Activated CD8-positive, alpha-beta T cell treated with anti-CD3 and anti-CD28 coated beads for 36 hours (primary cell): ENCODE results near the gene MGP. TPM values are rescaled to one million over a fixed set of nuclear protein-coding genes. Genes with fewer than 3 reads are reported as not detected.
A peak's percentile ranks its signal among the peaks of the same experiment; 100 is the strongest.

Experiments used
- ATAC-seq: fragments of 200-7000 bp; cut with Tn5 transposase; one replicate; pipeline ENCODE4 v1.10.0; 2021; ENCODE audit warnings: mild to moderate bottlenecking, moderate library complexity
- CTCF ChIA-PET: fragments of 350-600 bp; sonication (Branson Sonifier 250); formaldehyde crosslinking; loops from one replicate; lab custom pipeline; 2021; ENCODE audit warnings: antibody characterized with exemption; lab: Charles Lee
- POLR2A ChIA-PET: fragments of 350-600 bp; sonication (Branson Sonifier 250); formaldehyde crosslinking; loops from one replicate; lab custom pipeline; 2021; ENCODE audit warnings: antibody characterized with exemption; lab: Charles Lee
- DNase-seq: peaks from one replicate; pipeline ENCODE4 v3.0.0-alpha.2; 2020
- H3K27ac Mint-ChIP-seq: one replicate; pipeline ENCODE4 v1.8.0; 2021; ENCODE audit warnings: mild to moderate bottlenecking, mixed read lengths
- H3K27me3 Mint-ChIP-seq: one replicate; pipeline ENCODE4 v1.8.0; 2021; ENCODE audit warnings: mixed read lengths
- H3K36me3 Mint-ChIP-seq: one replicate; pipeline ENCODE4 v1.8.0; 2021; ENCODE audit warnings: low read depth, mixed read lengths
- H3K4me1 Mint-ChIP-seq: one replicate; pipeline ENCODE4 v1.8.0; 2021; ENCODE audit warnings: low read depth, mixed read lengths
- H3K4me3 Mint-ChIP-seq: one replicate; pipeline ENCODE4 v1.8.0; 2021; ENCODE audit warnings: mild to moderate bottlenecking, moderate library complexity, mixed read lengths
- H3K9me3 Mint-ChIP-seq: one replicate; pipeline ENCODE4 v1.8.0; 2021; ENCODE audit warnings: mixed read lengths
- intact Hi-C: fragments of 100-400 bp; cut with micrococcal nuclease; formaldehyde crosslinking; loops from one replicate; pipeline ENCODE4 v1.10.0; 2022
- total RNA-seq, 2 experiments: library from RNA; stranded (reverse); gene quantifications; one replicate each; pipeline ENCODE4 v1.2.3, GENCODE V29; 2021
- TF ChIP-seq, protein P1 (sequence below): fragments of 200-600 bp; IDR thresholded peaks from one replicate; pipeline ENCODE4 v1.8.0; 2022; ENCODE audit warnings: antibody characterized with exemption, mild to moderate bottlenecking

MGP gene
- total RNA-seq, 2 experiments from 2014 or later = not detected

DNA sequence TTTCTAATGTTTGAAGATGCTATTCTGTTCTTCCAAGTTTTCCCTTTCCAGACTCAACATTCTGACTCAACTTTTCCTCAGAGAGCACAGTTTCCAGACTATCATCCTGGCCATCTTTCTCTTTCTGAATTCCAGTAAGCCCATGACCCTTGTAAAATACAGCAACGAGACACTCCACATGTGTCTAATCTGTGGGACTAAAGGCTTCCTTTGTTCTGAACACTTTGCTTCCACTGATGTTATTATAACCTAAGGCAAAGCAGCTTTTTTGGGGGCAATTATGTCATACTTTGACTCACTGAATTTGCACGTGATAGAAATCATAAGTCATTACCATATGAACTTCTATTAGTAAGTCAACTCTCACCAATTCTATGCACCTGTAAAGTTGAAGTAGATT is 36.0 kb downstream of the MGP start:
- CTCF ChIA-PET = interaction anchor here (1.2 to 5.5 kb wide), 3 partner anchors 12 to 372 kb away, joined by 3 to 95 read pairs (median 29); partner anchors contain the start of gene RERG
- H3K27ac Mint-ChIP-seq = no peak overlapping the region
- H3K36me3 Mint-ChIP-seq = no peaks in the 10 kb centered on the region
- DNase-seq (no peak), ATAC-seq (no peak)
- H3K4me3 Mint-ChIP-seq = no peak overlapping the region
- H3K4me1 Mint-ChIP-seq = peaks cover 12% of the 10 kb centered on the region
- TF ChIP-seq, protein P1, sequence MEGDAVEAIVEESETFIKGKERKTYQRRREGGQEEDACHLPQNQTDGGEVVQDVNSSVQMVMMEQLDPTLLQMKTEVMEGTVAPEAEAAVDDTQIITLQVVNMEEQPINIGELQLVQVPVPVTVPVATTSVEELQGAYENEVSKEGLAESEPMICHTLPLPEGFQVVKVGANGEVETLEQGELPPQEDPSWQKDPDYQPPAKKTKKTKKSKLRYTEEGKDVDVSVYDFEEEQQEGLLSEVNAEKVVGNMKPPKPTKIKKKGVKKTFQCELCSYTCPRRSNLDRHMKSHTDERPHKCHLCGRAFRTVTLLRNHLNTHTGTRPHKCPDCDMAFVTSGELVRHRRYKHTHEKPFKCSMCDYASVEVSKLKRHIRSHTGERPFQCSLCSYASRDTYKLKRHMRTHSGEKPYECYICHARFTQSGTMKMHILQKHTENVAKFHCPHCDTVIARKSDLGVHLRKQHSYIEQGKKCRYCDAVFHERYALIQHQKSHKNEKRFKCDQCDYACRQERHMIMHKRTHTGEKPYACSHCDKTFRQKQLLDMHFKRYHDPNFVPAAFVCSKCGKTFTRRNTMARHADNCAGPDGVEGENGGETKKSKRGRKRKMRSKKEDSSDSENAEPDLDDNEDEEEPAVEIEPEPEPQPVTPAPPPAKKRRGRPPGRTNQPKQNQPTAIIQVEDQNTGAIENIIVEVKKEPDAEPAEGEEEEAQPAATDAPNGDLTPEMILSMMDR = no peak
- POLR2A ChIA-PET = no interaction called here
- H3K27me3 Mint-ChIP-seq = no peaks in the 10 kb centered on the region
- no peaks in the 10 kb centered on the region for H3K9me3 Mint-ChIP-seq
- intact Hi-C loops = loop anchor here (5.0 kb wide), 1 partner anchor 373 kb away; the partner anchor contains the start of gene RERG

DNA sequence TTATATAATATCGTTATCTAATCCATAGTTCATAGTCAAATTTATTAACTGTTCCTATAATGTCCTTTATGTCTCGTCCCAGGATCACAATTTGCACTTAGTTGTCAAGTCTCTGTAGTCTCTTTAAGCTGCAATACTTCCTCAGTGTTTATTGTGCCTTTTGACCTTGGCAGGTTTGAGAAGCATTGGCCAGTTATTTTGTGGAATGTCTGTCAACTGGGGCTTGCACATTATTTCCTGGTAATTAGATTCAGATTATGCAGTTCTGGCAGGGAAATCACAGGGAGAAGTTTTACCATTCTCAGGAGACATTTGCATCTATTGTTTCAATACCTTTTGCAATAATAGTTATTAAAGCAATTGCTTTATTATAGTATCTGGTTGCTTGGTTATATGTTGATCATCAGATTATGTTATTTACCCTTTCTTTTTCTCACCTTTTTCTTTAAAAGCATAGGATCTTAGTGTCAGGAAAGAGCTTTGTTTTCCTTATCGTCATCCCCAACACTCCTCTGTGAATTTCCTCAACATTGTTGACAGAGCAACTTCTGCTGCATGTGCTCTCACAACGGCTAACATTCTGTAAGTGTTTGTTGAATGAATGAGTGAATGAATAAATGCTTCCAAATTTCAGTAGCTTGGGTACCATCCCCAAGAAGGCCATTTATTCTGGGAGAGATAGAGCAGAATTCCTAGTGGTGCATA is 38.6 kb downstream of the MGP start:
- no peaks in the 10 kb centered on the region for H3K9me3 Mint-ChIP-seq
- H3K27ac Mint-ChIP-seq = no peak overlapping the region
- CTCF ChIA-PET = interaction anchor here (0.6 to 5.5 kb wide), 10 partner anchors 10 to 375 kb away, joined by 3 to 95 read pairs (median 3); partner anchors contain the start of gene RERG
- TF ChIP-seq, protein P1 = no peak
- intact Hi-C loops = loop anchor here (5.0 kb wide), 1 partner anchor 375 kb away; the partner anchor contains the start of gene RERG
- H3K4me3 Mint-ChIP-seq = no peak overlapping the region
- POLR2A ChIA-PET = interaction anchor here (0.5 to 0.8 kb wide), 3 partner anchors 165 to 455 kb away, joined by 3 read pairs; no protein-coding TSS in a partner anchor
- ATAC-seq (no peak), DNase-seq (no peak)
- no peaks in the 10 kb centered on the region for H3K36me3 Mint-ChIP-seq
- H3K27me3 Mint-ChIP-seq = no peaks in the 10 kb centered on the region
- H3K4me1 Mint-ChIP-seq = peaks cover 12% of the 10 kb centered on the region

DNA sequence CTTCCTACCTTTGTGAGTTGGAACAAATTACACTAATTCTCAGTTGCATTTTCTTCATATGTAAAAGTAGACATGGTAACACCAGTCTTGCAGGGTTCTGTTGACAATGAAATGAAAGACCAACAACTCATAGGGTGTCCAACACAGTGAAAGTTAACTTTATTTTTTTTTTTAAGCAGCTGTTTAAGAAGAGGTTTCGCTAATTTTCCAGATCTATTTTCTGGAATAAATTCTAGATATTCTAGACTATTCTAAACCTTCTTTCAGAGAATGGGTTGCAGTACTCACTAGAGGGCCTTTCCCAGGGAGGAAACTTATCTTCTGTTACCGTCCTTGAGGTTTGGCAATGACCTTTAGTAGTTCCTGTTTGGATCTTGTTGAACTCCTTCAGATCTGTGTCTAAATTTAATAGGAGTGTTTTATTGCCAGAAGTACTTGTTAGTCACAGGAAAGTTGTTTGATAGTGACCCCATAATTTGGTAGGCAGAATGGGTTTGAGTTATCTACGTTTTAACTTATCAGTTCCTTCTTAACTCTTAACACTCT is 39.5 kb downstream of the MGP start:
- TF ChIP-seq, protein P1 = no peak
- H3K27me3 Mint-ChIP-seq = no peaks in the 10 kb centered on the region
- H3K27ac Mint-ChIP-seq = no peak overlapping the region
- DNase-seq = no peak
- peaks cover 12% of the 10 kb centered on the region for H3K4me1 Mint-ChIP-seq
- peak; percentile 39 for ATAC-seq
- POLR2A ChIA-PET = interaction anchor here (0.9 kb wide), 1 partner anchor 149 kb away, joined by 3 read pairs; no protein-coding TSS in a partner anchor
- H3K4me3 Mint-ChIP-seq = no peak overlapping the region
- CTCF ChIA-PET = interaction anchor here (0.6 to 5.5 kb wide), 28 partner anchors 9 to 570 kb away, joined by 3 to 95 read pairs (median 3); partner anchors contain the start of gene RERG
- H3K9me3 Mint-ChIP-seq = no peaks in the 10 kb centered on the region
- H3K36me3 Mint-ChIP-seq = no peaks in the 10 kb centered on the region
- intact Hi-C loops = loop anchor here (5.0 kb wide), 1 partner anchor 376 kb away; the partner anchor contains the start of gene RERG

DNA sequence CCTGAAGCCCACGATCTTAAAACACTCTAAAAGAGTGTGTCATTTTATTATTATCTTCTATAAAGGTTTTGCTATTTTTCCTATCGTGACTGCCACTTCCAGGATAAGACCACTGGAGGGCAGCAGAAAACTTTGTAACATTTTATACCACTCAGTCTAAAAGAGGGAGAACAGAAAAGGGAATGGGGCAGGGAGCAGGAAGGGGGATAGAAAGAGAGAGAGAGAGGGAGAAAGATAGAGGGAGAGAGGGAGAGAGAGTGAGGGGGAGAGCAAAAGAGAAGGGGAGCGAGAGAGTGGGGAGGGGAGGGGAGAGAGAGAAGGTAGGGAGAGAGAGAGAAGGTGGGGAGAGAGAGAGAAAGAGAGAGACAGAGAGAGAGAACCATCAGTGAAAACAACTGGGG is 40.3 kb downstream of the MGP start:
- Mint-ChIP-seq H3K36me3 (no peaks in the 10 kb centered on the region), H3K9me3 (no peaks in the 10 kb centered on the region), H3K27me3 (no peaks in the 10 kb centered on the region), H3K4me1 (peaks cover 12% of the 10 kb centered on the region), H3K27ac (peak overlapping the region; percentile 43), H3K4me3 (no peak overlapping the region)
- DNase-seq = peak; percentile 65
- CTCF ChIA-PET = interaction anchor here (0.6 to 5.5 kb wide), 27 partner anchors 8 to 569 kb away, joined by 3 to 95 read pairs (median 3); partner anchors contain the start of gene RERG
- peak; percentile 76 for ATAC-seq
- intact Hi-C loops = loop anchor here (1.0 to 5.0 kb wide), 2 partner anchors 150 to 377 kb away; partner anchors contain the start of gene RERG
- TF ChIP-seq, protein P1 = peak; percentile 68
- POLR2A ChIA-PET = interaction anchor here (0.9 kb wide), 1 partner anchor 150 kb away, joined by 3 read pairs; no protein-coding TSS in a partner anchor
